Measurements from ENCODE around the gene ATF6. TPM values are rescaled to one million over a fixed set of nuclear protein-coding genes. Genes with fewer than 3 reads are reported as not detected.

The ATF6 gene
- total RNA-seq, 1 donor from 2014 or later = 38.2 TPM

DNA sequence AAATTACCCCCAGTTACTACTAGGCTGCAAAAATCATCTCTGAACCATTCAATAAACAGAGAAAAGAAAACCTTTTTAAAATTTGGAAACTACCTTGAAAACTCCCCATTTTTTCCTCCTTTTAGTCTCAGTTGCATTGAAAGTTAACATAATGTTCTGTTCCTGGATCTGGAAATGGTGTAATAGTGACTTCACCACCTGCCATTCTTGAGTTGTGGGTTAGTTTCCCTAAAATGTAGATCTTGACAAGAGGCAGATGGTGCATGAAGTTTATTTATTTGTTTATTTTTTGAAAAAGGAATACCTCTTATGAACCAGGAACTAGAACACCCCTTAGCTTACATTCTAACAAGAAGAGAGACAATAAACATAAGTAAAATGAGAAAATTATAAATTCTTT lies 72.8 kb downstream of the ATF6 start:
- Mint-ChIP-seq H3K36me3 (ENCODE audit: low read depth, unreplicated experiment) (peaks cover 11% of the 10 kb centered on the region), H3K4me3 (ENCODE audit: unreplicated experiment) (no peak overlapping the region)
- DNase-seq (ENCODE audit: low spot score) = no peak

DNA sequence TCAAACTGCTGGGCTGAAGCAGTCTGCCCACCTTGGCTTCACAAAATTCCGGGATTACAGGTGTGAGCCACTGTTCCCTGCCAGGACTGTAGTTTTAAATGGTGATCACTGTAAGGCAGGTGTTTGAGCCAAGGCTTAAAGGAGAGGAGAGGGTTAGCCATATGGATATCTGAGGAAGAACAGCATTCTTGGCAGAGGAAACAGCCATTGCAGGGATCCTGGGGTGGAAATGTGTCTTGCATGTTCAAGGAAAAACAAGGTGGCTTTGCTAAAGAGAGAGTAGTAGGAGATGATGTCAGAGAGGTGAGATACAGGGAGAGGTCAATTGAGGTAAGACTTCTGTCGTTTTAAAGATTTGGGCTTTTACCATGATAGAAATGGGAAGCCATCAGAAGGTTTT lies 73.5 kb downstream of the ATF6 start:
- TF ChIP-seq, protein P1, sequence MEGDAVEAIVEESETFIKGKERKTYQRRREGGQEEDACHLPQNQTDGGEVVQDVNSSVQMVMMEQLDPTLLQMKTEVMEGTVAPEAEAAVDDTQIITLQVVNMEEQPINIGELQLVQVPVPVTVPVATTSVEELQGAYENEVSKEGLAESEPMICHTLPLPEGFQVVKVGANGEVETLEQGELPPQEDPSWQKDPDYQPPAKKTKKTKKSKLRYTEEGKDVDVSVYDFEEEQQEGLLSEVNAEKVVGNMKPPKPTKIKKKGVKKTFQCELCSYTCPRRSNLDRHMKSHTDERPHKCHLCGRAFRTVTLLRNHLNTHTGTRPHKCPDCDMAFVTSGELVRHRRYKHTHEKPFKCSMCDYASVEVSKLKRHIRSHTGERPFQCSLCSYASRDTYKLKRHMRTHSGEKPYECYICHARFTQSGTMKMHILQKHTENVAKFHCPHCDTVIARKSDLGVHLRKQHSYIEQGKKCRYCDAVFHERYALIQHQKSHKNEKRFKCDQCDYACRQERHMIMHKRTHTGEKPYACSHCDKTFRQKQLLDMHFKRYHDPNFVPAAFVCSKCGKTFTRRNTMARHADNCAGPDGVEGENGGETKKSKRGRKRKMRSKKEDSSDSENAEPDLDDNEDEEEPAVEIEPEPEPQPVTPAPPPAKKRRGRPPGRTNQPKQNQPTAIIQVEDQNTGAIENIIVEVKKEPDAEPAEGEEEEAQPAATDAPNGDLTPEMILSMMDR (IDR thresholded peaks at IDR 0.05; ENCODE audit: unreplicated experiment) = no peak
- Mint-ChIP-seq H3K27ac (ENCODE audit: unreplicated experiment) (no peak overlapping the region), H3K36me3 (ENCODE audit: low read depth, unreplicated experiment) (peaks cover 11% of the 10 kb centered on the region), H3K27me3 (ENCODE audit: unreplicated experiment) (no peaks in the 10 kb centered on the region), H3K4me1 (ENCODE audit: unreplicated experiment) (peaks cover 4% of the 10 kb centered on the region), H3K4me3 (ENCODE audit: unreplicated experiment) (no peak overlapping the region), H3K9me3 (ENCODE audit: unreplicated experiment) (no peaks in the 10 kb centered on the region)
- DNase-seq (ENCODE audit: low spot score) = no peak

More for the DNA sequence above, 72.8 kb downstream of the ATF6 start:
- Mint-ChIP-seq H3K27ac (ENCODE audit: unreplicated experiment) (no peak overlapping the region), H3K27me3 (ENCODE audit: unreplicated experiment) (no peaks in the 10 kb centered on the region), H3K9me3 (ENCODE audit: unreplicated experiment) (no peaks in the 10 kb centered on the region), H3K4me1 (ENCODE audit: unreplicated experiment) (peaks cover 4% of the 10 kb centered on the region)
- TF ChIP-seq, protein P1 (IDR thresholded peaks at IDR 0.05; ENCODE audit: unreplicated experiment) = no peak

DNA sequence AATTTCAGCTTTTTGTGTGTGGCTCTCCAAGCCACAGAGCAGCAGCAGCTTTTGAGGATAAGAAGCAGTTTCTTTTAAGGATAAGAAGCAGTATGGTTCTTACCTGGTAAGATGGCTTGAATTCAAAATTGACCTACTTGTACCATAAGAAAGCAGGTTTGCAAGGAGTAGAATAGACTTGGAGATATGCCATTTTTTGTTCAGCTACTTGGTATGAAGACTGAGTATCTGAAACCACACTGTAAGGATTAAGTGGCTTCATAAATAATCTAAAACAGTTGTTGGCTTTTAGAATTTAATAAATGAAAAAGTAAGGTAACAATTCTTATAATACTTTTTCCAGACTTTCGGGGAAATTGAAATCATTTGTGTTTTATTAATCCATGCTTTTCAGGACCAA lies 74.2 kb downstream of the ATF6 start:
- H3K9me3 Mint-ChIP-seq (ENCODE audit: unreplicated experiment) = no peaks in the 10 kb centered on the region
- DNase-seq (ENCODE audit: low spot score) = no peak
- no peak overlapping the region for H3K27ac Mint-ChIP-seq (ENCODE audit: unreplicated experiment)
- TF ChIP-seq, protein P1 (IDR thresholded peaks at IDR 0.05; ENCODE audit: unreplicated experiment) = no peak
- peaks cover 4% of the 10 kb centered on the region for H3K4me1 Mint-ChIP-seq (ENCODE audit: unreplicated experiment)
- peaks cover 11% of the 10 kb centered on the region for H3K36me3 Mint-ChIP-seq (ENCODE audit: low read depth, unreplicated experiment)
- H3K27me3 Mint-ChIP-seq (ENCODE audit: unreplicated experiment) = no peaks in the 10 kb centered on the region
- H3K4me3 Mint-ChIP-seq (ENCODE audit: unreplicated experiment) = no peak overlapping the region

GRCh38 chr1:161843156-161843555 lies 77.0 kb downstream of the ATF6 start:
- Mint-ChIP-seq H3K9me3 (ENCODE audit: unreplicated experiment) (no peaks in the 10 kb centered on the region), H3K27me3 (ENCODE audit: unreplicated experiment) (no peaks in the 10 kb centered on the region), H3K27ac (ENCODE audit: unreplicated experiment) (no peak overlapping the region), H3K4me3 (ENCODE audit: unreplicated experiment) (no peak overlapping the region), H3K4me1 (ENCODE audit: unreplicated experiment) (peaks cover 4% of the 10 kb centered on the region), H3K36me3 (ENCODE audit: low read depth, unreplicated experiment) (peaks cover 11% of the 10 kb centered on the region)
- no peak for DNase-seq (ENCODE audit: low spot score)
- TF ChIP-seq, protein P1 (IDR thresholded peaks at IDR 0.05; ENCODE audit: unreplicated experiment) = no peak

DNA sequence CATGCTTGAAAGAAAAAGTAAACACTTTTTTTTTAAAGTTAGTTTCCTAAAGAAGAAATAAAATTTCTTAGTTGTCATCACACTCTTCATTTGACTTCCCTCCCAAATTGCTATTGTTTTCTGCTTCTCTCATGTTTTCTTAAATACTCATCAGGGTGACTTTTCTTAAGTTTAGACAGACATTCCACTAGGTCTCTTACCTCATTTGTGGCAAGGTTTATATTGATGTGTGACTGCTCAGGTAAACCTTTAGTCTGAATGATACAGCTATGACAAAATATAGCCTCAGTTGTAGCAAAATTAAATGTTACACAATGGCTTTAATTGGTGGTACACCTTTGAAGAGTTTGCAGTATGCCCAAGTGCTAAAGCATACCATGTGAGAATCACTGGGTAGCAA lies 78.6 kb downstream of the ATF6 start:
- TF ChIP-seq, protein P1 (IDR thresholded peaks at IDR 0.05; ENCODE audit: unreplicated experiment) = no peak
- Mint-ChIP-seq H3K27ac (ENCODE audit: unreplicated experiment) (no peak overlapping the region), H3K4me3 (ENCODE audit: unreplicated experiment) (no peak overlapping the region), H3K9me3 (ENCODE audit: unreplicated experiment) (no peaks in the 10 kb centered on the region), H3K36me3 (ENCODE audit: low read depth, unreplicated experiment) (peaks cover 5% of the 10 kb centered on the region), H3K27me3 (ENCODE audit: unreplicated experiment) (no peaks in the 10 kb centered on the region), H3K4me1 (ENCODE audit: unreplicated experiment) (peaks cover under 1% of the 10 kb centered on the region)
- DNase-seq (ENCODE audit: low spot score) = no peak
